ENCODE results near the gene ELANE. TPM values are rescaled to one million over a fixed set of nuclear protein-coding genes. Genes with fewer than 3 reads are reported as not detected.

ELANE gene
- 1 to 10 TPM in 2 of 9 donors, under 1 TPM in 2, not detected in 5; 0.48 to 2.2 (median 1.1) TPM for total RNA-seq
- polyA plus RNA-seq: 1 to 10 TPM in 2 of 3 donors, not detected in 1; 3.3 to 3.4 TPM
- long read RNA-seq, donor 1: 0 reads
- long read RNA-seq, donor 2: 0 reads
- long read RNA-seq, donor 3: 0 reads
- long read RNA-seq, donor 4, partial matches to known transcripts: 0 of 1 reads
- long read RNA-seq, donor 4, other reads (novel, unspliced or antisense): 0 of 1 reads
- long read RNA-seq, donor 5: 0 reads
- long read RNA-seq, donor 6, partial matches to known transcripts: 0 of 1 reads
- long read RNA-seq, donor 6, other reads (novel, unspliced or antisense): 1 of 1 reads
- long read RNA-seq, donor 7: 0 reads
- long read RNA-seq, donor 8, partial matches to known transcripts: 0 of 3 reads
- long read RNA-seq, donor 8, other reads (novel, unspliced or antisense): 0 of 3 reads
- long read RNA-seq, donor 9, partial matches to known transcripts: 0 of 1 reads
- long read RNA-seq, donor 9, other reads (novel, unspliced or antisense): 0 of 1 reads
- long read RNA-seq, donor 10: 0 reads

DNA sequence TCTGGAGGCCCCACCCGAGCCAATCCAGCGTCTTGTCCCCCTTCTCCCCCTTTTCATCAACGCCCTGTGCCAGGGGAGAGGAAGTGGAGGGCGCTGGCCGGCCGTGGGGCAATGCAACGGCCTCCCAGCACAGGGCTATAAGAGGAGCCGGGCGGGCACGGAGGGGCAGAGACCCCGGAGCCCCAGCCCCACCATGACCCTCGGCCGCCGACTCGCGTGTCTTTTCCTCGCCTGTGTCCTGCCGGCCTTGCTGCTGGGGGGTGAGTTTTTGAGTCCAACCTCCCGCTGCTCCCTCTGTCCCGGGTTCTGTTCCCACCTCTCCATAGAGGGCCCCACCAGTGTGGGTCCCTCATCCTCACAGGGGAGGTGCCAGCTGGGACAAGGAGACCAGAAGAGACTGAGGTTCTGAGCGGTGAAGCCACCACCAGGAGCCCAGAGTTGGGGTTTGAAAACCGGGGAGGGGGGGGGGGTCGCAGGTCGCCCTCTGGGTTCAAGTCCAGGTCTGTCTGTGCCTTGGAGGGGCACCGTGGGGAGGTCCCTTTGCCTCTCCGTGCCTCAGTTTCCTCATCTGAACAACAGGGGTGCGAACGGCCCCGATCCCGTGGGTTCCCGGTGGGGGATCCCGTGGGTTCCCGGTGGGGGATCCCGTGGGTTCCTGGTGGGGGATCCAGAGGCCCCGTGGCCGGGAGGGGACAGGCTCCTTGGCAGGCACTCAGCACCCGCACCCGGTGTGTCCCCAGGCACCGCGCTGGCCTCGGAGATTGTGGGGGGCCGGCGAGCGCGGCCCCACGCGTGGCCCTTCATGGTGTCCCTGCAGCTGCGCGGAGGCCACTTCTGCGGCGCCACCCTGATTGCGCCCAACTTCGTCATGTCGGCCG lies at the start of gene ELANE:
Gene ELANE (plus strand): TSS at position 168 of the 878 bp plus-strand sequence. CDS start 26 bp downstream, at position 194.
- WGBS, 4 donors: 57 to 78% (median 61%) methylated on average over 14 to 55 of the region's 55 CpGs
- peaks cover 0 to 10% of the 10 kb centered on the region in 2 donors for H3K4me1 ChIP-seq (replicated peaks in 1 of 2)
- TF ChIP-seq, protein P1, sequence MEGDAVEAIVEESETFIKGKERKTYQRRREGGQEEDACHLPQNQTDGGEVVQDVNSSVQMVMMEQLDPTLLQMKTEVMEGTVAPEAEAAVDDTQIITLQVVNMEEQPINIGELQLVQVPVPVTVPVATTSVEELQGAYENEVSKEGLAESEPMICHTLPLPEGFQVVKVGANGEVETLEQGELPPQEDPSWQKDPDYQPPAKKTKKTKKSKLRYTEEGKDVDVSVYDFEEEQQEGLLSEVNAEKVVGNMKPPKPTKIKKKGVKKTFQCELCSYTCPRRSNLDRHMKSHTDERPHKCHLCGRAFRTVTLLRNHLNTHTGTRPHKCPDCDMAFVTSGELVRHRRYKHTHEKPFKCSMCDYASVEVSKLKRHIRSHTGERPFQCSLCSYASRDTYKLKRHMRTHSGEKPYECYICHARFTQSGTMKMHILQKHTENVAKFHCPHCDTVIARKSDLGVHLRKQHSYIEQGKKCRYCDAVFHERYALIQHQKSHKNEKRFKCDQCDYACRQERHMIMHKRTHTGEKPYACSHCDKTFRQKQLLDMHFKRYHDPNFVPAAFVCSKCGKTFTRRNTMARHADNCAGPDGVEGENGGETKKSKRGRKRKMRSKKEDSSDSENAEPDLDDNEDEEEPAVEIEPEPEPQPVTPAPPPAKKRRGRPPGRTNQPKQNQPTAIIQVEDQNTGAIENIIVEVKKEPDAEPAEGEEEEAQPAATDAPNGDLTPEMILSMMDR (IDR thresholded peaks at IDR 0.05): no peak
- no peak for TF ChIP-seq POLR2A (IDR thresholded peaks at IDR 0.05)
- DNase-seq: no peak
- no peak within 1 kb of the TSS for H3K4me3 ChIP-seq
- H3K27ac ChIP-seq: peak within 1 kb of the TSS; percentile 21 to 92 (median 65)
- H3K27me3 ChIP-seq: peaks cover 9% of the 10 kb centered on the region
- intact Hi-C loops (cut with DNase I): loop anchor here in 1 of 2 donors (10.0 kb wide), 1 partner anchor 78 kb away; no protein-coding TSS in a partner anchor
- no peaks in the 10 kb centered on the region for H3K36me3 ChIP-seq (replicated peaks in 1 of 2)
- H3K9me3 ChIP-seq (replicated peaks in 1 of 3): no peaks in the 10 kb centered on the region

- Histone ChIP-seq H3K4me3 (peak overlapping the region in 1 of 4 donors; percentile 35), H3K27me3 (no peaks in the 10 kb centered on the region), H3K36me3 (replicated peaks in 1 of 2) (peaks cover 0 to 53% of the 10 kb centered on the region in 2 donors), H3K4me1 (replicated peaks in 1 of 2) (peaks cover 40 to 56% of the 10 kb centered on the region in 2 donors), H3K9me3 (replicated peaks in 1 of 3) (no peaks in the 10 kb centered on the region), H3K27ac (peak overlapping the region in 2 of 5 donors; percentile 67 to 70)
- no peak for TF ChIP-seq POLR2A (IDR thresholded peaks at IDR 0.05)
- TF ChIP-seq, protein P1 (IDR thresholded peaks at IDR 0.05): no peak
- 55 to 60% (median 57%) methylated on average over 18 to 28 of the region's 28 CpGs for WGBS, 4 donors
- no peak for DNase-seq
- intact Hi-C loops (cut with DNase I): no loop called here
Observed at GRCh38 chr19:802498-803098, 49.5 kb upstream of the ELANE start.

DNA sequence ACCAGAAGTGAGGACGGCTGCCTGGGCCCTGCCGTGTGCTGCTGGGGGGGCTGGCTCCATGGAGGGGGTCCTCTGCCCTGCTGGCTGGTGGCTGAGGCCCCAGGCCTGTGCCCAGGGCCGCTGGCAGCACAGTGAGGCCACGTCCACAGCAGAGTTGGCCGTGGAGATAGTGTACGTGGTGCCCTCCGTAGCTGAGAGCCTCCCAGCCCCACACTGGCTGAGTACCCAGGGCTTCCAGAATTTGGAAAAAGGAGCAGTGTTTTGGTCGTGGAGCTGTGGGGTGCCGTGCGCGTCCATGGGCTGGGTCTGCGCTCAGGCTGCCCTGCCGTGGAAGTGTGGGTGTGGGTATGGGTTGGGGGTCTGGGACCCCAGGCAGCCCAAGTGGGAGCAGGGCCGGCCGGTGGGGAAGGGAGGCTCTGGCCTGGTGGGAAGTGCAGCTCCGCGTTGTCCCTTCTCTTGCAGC lies 49.0 kb upstream of the ELANE start:
- Histone ChIP-seq H3K4me1 (replicated peaks in 1 of 2) (peaks cover 40 to 56% of the 10 kb centered on the region in 2 donors), H3K27me3 (no peaks in the 10 kb centered on the region), H3K4me3 (no peak overlapping the region), H3K36me3 (replicated peaks in 1 of 2) (peaks cover 0 to 58% of the 10 kb centered on the region in 2 donors), H3K9me3 (replicated peaks in 1 of 3) (no peaks in the 10 kb centered on the region), H3K27ac (peak overlapping the region in 2 of 5 donors; percentile 30 to 70)
- 75 to 93% (median 77%) methylated on average over 6 to 17 of the region's 17 CpGs for WGBS, 4 donors
- intact Hi-C loops (cut with DNase I): no loop called here
- TF ChIP-seq POLR2A (IDR thresholded peaks at IDR 0.05): no peak
- TF ChIP-seq, protein P1 (IDR thresholded peaks at IDR 0.05): no peak
- DNase-seq: no peak

Data from adrenal gland (tissue), 19 donors.